NCI-H1092 (cell line): ENCODE results near the gene LRCOL1.
"Not testable (repeated sequence)": the region's sequence is repeated elsewhere in the genome, so short reads cannot be mapped to it uniquely, and the experiment has no call there.

ENCODE experiments used
- DNase-seq: peaks from one replicate; lab custom pipeline; 2025; lab: John Stamatoyannopoulos, UW

The LRCOL1 gene

DNA sequence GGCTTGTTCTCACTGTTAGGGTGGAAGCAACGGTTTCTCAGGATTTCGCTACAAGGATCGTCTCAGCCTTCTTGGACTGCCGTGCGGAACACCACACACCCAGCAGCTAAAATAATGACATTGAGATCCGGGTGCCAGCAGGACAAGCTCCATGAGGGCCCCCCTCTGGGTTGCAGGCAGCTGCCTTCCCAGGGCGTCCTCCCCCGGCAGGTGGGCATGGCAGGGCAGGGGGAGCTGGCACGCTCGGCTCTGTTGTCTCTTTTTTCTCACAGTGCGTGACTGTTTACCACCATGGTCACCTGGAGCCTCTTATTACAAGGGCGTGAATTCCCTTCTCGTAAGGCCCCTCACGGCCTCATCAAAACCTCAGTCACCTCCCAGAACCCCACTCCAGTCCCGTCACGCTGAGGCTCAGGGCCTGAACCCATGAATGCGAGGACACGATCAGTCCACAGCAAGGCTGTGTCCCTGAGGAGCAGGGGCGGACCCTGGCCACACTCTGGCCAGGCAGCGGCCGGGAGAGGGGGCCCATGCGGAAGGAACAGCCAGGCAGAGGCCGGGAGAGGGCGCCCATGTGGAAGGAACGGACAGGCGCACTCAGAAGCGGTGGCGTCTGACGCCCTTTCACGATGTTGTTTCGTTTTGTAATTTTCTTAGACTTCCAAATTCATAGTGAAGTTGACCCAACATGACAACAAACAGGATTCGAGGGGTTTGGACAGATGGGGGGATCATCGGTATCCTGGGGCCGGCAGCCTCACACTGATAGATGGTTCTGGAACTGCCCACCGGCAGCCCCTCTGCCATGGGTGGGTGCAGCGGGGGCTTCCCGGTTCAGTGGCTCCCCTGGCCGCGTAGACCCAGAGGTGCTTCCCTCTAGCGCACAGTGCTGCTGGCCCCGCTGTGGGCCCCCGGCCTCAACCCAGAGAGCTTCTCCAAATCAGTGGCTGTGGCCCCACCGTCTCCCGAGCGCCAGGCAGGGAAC lies 10.0 kb downstream of the LRCOL1 start:
- DNase-seq: peak; percentile 83

DNA sequence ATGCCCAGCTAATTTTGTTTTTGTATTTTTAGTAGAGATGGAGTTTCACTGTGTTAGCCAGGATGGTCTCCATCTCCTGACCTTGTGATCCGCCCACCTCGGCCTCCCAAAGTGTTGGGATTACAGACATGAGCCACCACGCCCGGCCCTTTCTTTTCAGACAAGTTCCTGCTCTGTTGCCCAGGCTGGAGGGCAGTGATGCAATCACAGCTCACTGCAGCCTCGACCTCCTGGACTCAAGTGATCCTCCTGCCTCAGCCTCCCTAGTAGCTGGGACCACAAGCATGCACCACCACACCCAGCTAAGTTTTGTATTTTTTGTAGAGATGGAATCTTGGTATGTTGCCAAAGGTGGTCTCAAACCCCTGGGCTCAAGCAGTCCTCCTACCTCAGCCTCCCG lies 10.9 kb downstream of the LRCOL1 start:
- not testable (repeated sequence) for DNase-seq

- DNase-seq: peak; percentile 41
These were observed 12.8 kb downstream of the LRCOL1 start for GRCh38 chr12:132597333-132598316.

- DNase-seq: no peak
These were observed 14.4 kb downstream of the LRCOL1 start for GRCh38 chr12:132596016-132596415.

- DNase-seq: no peak
These were observed 15.2 kb downstream of the LRCOL1 start for GRCh38 chr12:132595183-132595582.

- peak; percentile 97 for DNase-seq
These were observed 16.4 kb downstream of the LRCOL1 start for GRCh38 chr12:132593938-132594358.

DNA sequence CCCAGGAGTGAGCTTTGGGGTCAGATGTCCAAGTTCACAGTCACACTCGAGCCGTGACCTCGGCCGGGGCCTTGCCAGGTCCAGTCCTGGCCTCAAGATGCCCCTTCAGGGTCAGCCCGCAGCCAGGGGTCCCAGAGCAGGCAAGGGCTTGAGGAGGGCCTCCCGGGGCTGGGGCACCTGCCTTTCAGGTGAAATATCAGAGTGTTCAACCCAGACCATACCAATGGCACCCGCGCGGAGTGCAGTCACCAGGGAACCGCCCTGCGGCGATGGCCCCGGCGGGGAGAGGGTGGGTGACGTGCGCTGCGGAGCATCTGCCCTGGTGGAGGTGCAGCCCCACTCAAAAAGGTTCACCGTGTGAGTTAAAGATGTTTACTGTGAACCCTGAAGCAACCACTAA lies 16.9 kb downstream of the LRCOL1 start:
- DNase-seq: no peak

DNA sequence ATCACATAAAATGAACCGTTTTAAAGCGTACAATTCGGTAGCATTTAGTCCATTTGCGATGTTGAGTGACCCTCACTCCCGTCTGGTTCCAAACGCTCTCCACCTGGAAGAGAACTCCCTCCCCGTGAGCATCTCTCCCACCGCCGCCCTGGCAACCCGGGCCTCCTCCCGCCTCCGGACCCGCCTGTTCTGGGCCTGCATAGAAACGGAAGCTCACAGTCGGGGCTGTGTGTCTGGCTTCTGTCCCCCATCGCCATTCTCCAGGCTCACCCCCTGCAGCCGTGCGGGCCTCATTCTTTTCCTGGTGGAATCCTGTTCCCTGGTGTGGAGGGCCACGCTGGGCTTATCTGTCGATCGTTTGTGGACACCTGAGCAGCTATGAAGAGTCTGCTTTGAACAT lies 17.3 kb downstream of the LRCOL1 start:
- DNase-seq: no peak

DNA sequence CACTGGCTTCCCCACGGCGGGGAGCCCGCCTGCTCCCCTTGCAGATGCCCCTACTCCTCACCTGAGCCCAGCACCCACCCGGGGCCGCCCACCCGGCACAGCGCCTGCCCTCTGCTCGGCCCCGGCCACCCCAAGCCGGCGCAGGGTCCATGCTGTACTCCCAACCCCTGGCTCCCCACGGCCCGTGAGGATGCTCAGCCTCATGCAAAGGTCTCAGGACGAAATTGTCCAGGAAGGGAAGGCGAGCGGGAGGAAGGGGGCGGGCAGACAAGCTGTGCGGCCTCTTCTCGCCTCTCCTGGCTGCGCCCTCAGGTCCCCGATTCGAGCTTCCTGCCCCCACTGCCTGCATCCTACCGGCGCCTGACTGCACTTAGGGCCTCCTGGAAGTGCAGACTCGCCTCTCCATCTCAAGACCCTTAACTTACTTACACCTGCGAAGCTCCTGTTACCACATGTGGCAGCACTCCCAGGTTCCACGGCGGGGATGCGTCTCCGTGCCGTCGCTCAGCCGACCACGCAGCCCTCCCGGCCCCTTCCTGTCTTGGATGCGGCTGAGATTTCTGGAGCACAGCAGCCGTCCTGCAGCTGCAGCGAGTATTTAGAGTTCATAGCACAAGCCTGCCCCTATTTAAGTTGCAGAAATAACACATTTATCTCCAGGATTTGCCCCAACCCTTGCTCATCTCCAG lies 18.0 kb downstream of the LRCOL1 start:
- DNase-seq: no peak

DNA sequence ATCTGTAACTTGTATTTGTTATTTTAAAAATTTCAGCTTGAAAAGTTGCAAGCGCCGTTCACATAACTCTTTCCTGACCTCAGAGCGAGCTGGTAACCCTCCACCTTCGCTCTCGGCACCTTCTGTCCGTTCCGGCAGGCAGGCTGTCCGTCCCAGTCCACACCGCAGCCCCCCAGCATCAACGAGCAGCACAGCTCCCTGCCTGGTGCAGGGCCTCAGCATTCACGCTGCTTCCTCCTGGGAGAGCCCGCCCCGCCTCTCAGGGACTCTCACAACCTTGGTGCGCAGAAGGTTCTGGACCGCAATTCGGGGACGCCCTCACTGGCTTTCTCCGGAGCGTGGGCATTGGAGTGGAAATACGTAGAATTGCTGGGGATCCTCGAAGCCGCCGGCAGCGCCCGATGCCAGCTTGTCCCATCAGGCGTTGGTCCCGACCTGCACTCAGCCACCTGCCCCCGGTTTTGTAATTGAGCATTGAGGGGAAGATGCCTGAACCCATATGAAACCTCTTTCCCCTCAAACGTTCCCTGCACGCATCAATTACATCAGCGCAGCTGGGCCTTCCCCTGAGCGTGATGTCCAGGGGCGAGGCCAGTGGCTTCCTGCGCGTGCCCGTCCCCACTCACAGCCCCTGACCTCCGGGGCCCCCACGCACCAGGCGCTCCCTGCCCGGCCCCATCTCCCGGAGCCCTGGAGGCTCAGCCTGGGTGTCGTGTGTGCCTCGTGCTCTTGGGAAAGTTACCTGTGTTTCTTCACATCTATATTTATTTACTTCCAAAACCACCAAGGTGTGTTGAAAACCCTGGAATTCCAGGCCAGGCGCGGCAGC lies 19.1 kb downstream of the LRCOL1 start:
- no peak for DNase-seq

- DNase-seq: no peak
These were observed 21.3 kb downstream of the LRCOL1 start for GRCh38 chr12:132588821-132589669.

DNA sequence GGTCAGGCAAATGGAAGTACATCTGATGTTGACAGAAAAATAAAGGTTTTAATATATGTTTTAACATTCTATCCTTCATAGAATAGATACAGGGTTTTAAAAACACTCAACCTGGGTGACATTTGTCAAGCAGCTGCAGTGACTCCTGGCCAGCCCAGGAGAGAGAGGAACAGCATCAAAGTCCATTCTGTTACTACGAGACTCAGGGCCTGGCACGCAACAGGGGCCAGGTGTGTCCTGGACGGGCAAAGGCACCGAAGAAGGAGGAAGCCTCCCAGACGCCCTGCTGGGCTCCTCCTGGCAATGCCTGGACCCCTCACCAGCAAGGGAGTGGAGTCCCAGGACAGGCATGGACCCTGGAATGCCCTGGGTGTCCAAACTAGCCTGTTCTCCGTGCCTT lies 22.1 kb downstream of the LRCOL1 start:
- DNase-seq: no peak

DNA sequence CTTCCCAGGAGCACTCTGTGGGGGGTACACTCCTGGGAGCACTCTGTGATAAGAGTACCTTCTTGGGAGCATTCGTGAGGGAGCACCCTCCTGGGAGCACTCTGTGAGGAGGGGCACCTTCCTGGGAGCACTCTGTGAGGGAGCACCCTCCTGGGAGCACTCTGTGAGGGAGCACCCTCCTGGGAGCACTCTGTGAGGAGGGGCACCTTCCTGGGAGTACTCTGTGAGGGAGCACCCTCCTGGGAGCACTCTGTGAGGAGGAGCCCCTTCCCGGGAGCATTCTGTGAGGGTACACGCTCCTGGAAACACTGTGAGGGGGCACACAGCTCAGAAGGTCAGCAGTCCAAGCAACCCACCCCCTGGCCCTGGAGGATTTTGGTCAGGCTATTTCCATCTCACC lies 22.6 kb downstream of the LRCOL1 start:
- no peak for DNase-seq

DNA sequence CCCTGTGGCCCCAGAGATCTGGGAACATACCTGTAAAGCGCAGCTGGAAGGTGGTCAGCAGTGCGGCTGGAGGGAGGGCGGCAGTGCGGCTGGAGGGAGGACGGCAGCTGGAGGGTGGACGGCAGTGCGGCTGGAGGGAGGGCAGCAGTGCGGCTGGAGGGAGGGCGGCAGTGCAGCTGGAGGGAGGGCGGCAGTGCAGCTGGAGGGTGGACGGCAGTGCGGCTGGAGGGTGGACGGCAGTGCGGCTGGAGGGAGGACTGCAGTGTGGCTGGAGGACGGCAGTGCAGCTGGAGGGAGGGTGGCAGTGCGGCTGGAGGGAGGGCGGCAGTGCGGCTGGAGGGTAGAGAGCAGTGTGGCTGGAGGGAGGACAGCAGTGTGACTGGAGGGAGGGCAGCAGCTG lies 23.5 kb downstream of the LRCOL1 start:
- no peak for DNase-seq

GRCh38 chr12:132585177-132585576 lies 25.2 kb downstream of the LRCOL1 start:
- no peak for DNase-seq

DNA sequence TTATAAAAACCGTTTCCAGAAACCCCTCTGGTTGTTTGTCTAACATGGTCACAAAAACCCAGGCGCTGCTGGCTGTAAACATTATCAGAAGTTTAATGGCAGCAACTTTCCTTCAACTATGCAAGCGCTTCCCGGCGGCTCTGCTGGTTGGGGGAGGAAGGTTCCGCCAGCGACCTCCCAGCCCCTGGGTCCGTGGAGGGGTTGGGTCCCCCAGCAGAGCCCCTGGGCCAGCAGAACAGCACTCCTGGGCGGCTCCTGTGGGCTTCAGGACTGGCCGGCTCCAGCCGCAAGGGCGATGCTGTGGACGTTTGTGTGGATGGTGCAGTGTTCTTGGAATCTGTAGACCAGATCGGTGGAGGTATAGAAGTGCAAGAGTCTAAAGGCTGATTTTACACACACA lies 26.0 kb downstream of the LRCOL1 start:
- DNase-seq: no peak

DNA sequence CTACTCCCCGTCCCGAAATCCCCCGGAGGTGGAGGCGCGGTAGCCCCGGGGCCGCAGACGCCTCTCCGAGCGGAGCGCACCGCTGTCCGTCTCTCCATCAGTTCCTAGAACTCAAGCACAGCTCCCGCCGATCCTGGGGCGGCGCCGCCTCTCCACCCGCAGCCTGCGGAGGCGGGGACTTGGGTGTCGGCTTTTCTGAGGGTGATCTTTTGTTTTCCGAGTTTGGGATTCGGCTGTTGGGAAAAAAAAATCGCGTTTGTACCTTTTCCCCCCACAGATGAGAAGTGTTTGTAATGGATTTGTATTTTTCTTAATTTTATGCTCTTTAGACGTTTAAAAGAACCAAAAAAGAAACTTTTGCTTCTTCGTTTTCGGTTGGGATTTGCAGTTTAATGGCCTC lies 26.6 kb downstream of the LRCOL1 start:
- DNase-seq: no peak

DNA sequence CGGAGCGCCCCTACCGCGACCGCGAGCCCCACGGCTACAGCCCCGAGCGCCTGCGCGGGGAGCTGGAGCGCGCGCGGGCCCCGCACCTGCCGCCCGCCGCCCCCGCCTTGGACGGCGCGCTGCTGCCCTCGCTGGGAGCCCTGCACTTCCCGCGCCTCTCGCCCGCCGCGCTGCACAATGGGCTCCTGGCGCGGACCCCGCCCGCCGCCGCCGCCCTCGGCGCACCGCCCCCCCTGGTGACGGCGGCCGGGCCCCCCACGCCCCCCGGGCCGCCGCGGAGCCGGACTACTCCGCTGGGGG lies 27.0 kb downstream of the LRCOL1 start:
- no peak for DNase-seq

DNA sequence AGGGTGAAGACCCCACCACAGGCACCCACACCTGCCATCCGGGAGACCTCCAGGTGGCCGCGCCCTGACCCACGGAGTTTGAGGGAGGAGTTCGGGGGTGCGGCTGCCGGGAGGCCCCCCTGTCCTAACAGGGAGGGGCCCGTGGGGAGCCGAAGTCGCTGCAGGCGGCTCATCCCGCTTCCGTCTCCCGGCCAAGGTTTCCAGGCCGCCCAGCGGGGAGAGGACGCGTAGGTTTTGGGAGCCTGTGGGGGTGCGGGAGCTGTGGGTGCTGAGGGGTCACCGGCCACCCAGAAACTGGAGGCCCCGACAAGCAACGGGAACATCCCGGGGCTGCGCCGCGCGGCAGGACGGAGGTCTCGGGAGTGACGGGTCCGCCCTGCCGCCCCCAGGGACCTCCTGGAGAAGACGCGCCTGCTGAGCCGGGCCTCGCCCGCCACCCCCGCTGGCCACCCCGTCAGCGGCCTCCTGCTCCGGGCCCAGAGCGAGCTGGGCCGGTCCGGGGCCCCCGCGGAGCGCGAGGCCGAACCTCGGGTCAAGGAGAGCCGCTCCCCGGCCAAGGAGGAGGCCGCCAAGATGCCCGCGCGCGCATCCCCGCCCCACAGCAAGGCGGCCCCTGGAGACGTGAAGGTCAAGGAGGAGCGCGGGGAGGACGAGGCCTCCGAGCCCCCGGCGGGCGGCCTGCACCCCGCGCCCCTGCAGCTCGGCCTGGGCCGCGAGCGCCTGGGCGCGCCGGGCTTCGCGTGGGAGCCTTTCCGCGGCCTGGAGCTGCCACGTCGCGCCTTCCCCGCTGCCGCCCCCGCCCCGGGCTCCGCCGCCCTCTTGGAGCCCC lies 27.6 kb downstream of the LRCOL1 start:
- no peak for DNase-seq

GRCh38 chr12:132582058-132582420 lies 28.3 kb downstream of the LRCOL1 start:
- no peak for DNase-seq
